ENCODE results near the gene CHRDL2.

DNA sequence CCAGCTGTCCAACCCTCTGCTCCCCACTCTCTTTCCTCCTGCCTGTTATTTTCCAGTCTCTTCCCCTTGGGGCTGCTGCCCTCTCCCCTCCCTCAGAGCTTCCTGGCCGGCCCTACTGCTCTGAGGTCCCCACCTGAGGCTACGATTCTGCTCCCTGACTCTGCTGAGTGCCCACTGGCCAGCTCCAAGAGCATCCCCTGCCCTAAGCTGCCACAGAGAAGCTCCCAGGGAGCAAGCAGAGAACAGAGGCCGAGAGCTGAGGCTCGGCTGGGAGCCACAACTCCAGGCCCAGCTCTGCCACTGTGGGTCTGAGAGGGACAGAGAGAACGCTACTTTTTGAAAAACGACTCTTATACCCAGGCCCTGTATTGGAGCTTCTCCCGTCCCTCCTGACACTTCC lies 61.1 kb downstream of the CHRDL2 start:
- TF ChIP-seq, protein P1, sequence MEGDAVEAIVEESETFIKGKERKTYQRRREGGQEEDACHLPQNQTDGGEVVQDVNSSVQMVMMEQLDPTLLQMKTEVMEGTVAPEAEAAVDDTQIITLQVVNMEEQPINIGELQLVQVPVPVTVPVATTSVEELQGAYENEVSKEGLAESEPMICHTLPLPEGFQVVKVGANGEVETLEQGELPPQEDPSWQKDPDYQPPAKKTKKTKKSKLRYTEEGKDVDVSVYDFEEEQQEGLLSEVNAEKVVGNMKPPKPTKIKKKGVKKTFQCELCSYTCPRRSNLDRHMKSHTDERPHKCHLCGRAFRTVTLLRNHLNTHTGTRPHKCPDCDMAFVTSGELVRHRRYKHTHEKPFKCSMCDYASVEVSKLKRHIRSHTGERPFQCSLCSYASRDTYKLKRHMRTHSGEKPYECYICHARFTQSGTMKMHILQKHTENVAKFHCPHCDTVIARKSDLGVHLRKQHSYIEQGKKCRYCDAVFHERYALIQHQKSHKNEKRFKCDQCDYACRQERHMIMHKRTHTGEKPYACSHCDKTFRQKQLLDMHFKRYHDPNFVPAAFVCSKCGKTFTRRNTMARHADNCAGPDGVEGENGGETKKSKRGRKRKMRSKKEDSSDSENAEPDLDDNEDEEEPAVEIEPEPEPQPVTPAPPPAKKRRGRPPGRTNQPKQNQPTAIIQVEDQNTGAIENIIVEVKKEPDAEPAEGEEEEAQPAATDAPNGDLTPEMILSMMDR (IDR thresholded peaks at IDR 0.05): no peak
- TF ChIP-seq POLR2A (IDR thresholded peaks at IDR 0.05): no peak

Data from breast epithelium (tissue), 3 donors.